Karpas-422 (cell line): ENCODE results near the gene ZBED4. TPM values are rescaled to one million over a fixed set of nuclear protein-coding genes. Genes with fewer than 3 reads are reported as not detected.

Source experiments
- DNase-seq: peaks from one replicate; pipeline ENCODE4 v3.0.0-alpha.2; 2015
- H2AFZ ChIP-seq: fragments of 200-600 bp; sonication (generic); 2 replicates; pipeline ENCODE4 v1.6.1; 2014; ENCODE audit warnings: antibody characterized with exemption, low read length, mixed read lengths
- H3K27ac ChIP-seq: fragments of 200-600 bp; sonication (generic); 2 replicates; pipeline ENCODE4 v1.5.1; 2014; ENCODE audit warnings: mild to moderate bottlenecking, low read length, moderate library complexity
- H3K27me3 ChIP-seq: fragments of 200-600 bp; sonication (generic); 2 replicates; pipeline ENCODE4 v1.6.1; 2014; ENCODE audit warnings: low read length, mixed read lengths
- H3K36me3 ChIP-seq: fragments of 200-600 bp; sonication (generic); 2 replicates; pipeline ENCODE4 v1.6.1; 2014; ENCODE audit warnings: low read length, mixed read lengths; ENCODE audit not compliant: insufficient read depth
- H3K4me1 ChIP-seq: fragments of 200-600 bp; sonication (generic); 2 replicates; pipeline ENCODE4 v1.6.1; 2014; ENCODE audit warnings: mild to moderate bottlenecking, low read length, mixed read lengths
- H3K4me2 ChIP-seq: fragments of 200-600 bp; sonication (generic); 2 replicates; pipeline ENCODE4 v1.6.1; 2014; ENCODE audit warnings: low read length, low read depth, mild to moderate bottlenecking; ENCODE audit not compliant: poor library complexity, severe bottlenecking
- H3K4me3 ChIP-seq: fragments of 200-600 bp; sonication (generic); 2 replicates; pipeline ENCODE4 v1.5.1; 2014; ENCODE audit warnings: mild to moderate bottlenecking, antibody characterized with exemption, low read length, mixed read lengths
- H3K79me2 ChIP-seq: fragments of 200-600 bp; sonication (generic); 2 replicates; pipeline ENCODE4 v1.6.1; 2014; ENCODE audit warnings: mild to moderate bottlenecking, low read length, mixed read lengths
- H3K9ac ChIP-seq: fragments of 200-600 bp; sonication (generic); 2 replicates; pipeline ENCODE4 v1.6.0; 2014; ENCODE audit warnings: low read length
- H3K9me2 ChIP-seq: fragments of 200-600 bp; sonication (generic), shearing (Covaris generic); replicated peaks from 2 replicates; pipeline ENCODE4 v1.6.0; 2014; ENCODE audit warnings: mild to moderate bottlenecking, low read length, moderate library complexity; ENCODE audit not compliant: insufficient read depth
- H3K9me3 ChIP-seq: fragments of 300-700, 200-600 bp; sonication (generic); 2 replicates; pipeline ENCODE4 v1.6.1; 2014; ENCODE audit warnings: low read length, mixed read lengths
- H4K20me1 ChIP-seq: fragments of 200-600 bp; sonication (generic); 2 replicates; pipeline ENCODE4 v1.6.1; 2014; ENCODE audit warnings: mild to moderate bottlenecking, antibody characterized with exemption, low read length, low read depth; ENCODE audit not compliant: insufficient read depth
- total RNA-seq: library from RNA; depleted of rRNA; stranded (reverse); fragments of >200 nt; shearing (Covaris generic); gene quantifications from 2 replicates; pipeline ENCODE4 v1.2.3, GENCODE V29; 2014; ENCODE audit warnings: low replicate concordance

Gene ZBED4
- total RNA-seq, 1 experiment from 2014 or later = 24.6 TPM

- H3K4me1 ChIP-seq = peaks cover 21% of the 10 kb centered on the region
- H3K27me3 ChIP-seq = no peaks in the 10 kb centered on the region
- no peaks in the 10 kb centered on the region for H3K9me2 ChIP-seq
- H3K4me2 ChIP-seq = peak overlapping the region; percentile 42
- H3K9me3 ChIP-seq = no peaks in the 10 kb centered on the region
- H2AFZ ChIP-seq = peak overlapping the region; percentile 46; the same call in 1 of the 2 replicates
- peaks cover 7% of the 10 kb centered on the region; the same call in 1 of the 2 replicates for H4K20me1 ChIP-seq
- no peaks in the 10 kb centered on the region for H3K79me2 ChIP-seq
- H3K27ac ChIP-seq = peak overlapping the region; percentile 55
- peak; percentile 77 for DNase-seq
- peak overlapping the region; percentile 10; the same call in 1 of the 2 replicates for H3K4me3 ChIP-seq
- H3K36me3 ChIP-seq = no peaks in the 10 kb centered on the region
- peak overlapping the region; percentile 46 for H3K9ac ChIP-seq
These were observed 72.0 kb downstream of the ZBED4 start for GRCh38 chr22:49925525-49926128.

GRCh38 chr22:49926916-49927315, 73.3 kb downstream of the ZBED4 start:
- no peak overlapping the region for H3K4me2 ChIP-seq
- no peaks in the 10 kb centered on the region for H3K9me2 ChIP-seq
- no peak for DNase-seq
- H3K27ac ChIP-seq = no peak overlapping the region
- peaks cover 7% of the 10 kb centered on the region; the same call in 1 of the 2 replicates for H4K20me1 ChIP-seq
- no peaks in the 10 kb centered on the region for H3K27me3 ChIP-seq
- H3K79me2 ChIP-seq = no peaks in the 10 kb centered on the region
- no peak overlapping the region for H3K4me3 ChIP-seq
- no peak overlapping the region for H3K9ac ChIP-seq
- peaks cover 26% of the 10 kb centered on the region for H3K4me1 ChIP-seq
- no peaks in the 10 kb centered on the region for H3K36me3 ChIP-seq
- H3K9me3 ChIP-seq = no peaks in the 10 kb centered on the region
- H2AFZ ChIP-seq = no peak overlapping the region

- no peaks in the 10 kb centered on the region for H3K9me2 ChIP-seq
- H3K79me2 ChIP-seq = no peaks in the 10 kb centered on the region
- no peaks in the 10 kb centered on the region for H3K9me3 ChIP-seq
- no peak overlapping the region for H3K9ac ChIP-seq
- peaks cover 7% of the 10 kb centered on the region; the same call in 1 of the 2 replicates for H4K20me1 ChIP-seq
- DNase-seq = no peak
- H3K4me1 ChIP-seq = peaks cover 26% of the 10 kb centered on the region
- H3K36me3 ChIP-seq = no peaks in the 10 kb centered on the region
- H3K27ac ChIP-seq = no peak overlapping the region
- H3K27me3 ChIP-seq = no peaks in the 10 kb centered on the region
- no peak overlapping the region for H2AFZ ChIP-seq
- H3K4me2 ChIP-seq = no peak overlapping the region
- no peak overlapping the region for H3K4me3 ChIP-seq
These were observed 74.0 kb downstream of the ZBED4 start for GRCh38 chr22:49927483-49928184.

- DNase-seq = no peak
- H3K4me2 ChIP-seq = no peak overlapping the region
- H2AFZ ChIP-seq = no peak overlapping the region
- H4K20me1 ChIP-seq = peaks cover 7% of the 10 kb centered on the region; the same call in 1 of the 2 replicates
- no peak overlapping the region for H3K27ac ChIP-seq
- H3K4me1 ChIP-seq = peaks cover 26% of the 10 kb centered on the region
- no peaks in the 10 kb centered on the region for H3K36me3 ChIP-seq
- no peaks in the 10 kb centered on the region for H3K27me3 ChIP-seq
- no peaks in the 10 kb centered on the region for H3K9me3 ChIP-seq
- no peak overlapping the region for H3K4me3 ChIP-seq
- H3K79me2 ChIP-seq = no peaks in the 10 kb centered on the region
- no peaks in the 10 kb centered on the region for H3K9me2 ChIP-seq
- no peak overlapping the region for H3K9ac ChIP-seq
These were observed 74.5 kb downstream of the ZBED4 start for GRCh38 chr22:49928185-49928495.

GRCh38 chr22:49928555-49929210, 75.0 kb downstream of the ZBED4 start:
- Histone ChIP-seq H3K9me2 (no peaks in the 10 kb centered on the region), H2AFZ (no peak overlapping the region), H3K36me3 (no peaks in the 10 kb centered on the region), H3K9ac (no peak overlapping the region), H3K9me3 (no peaks in the 10 kb centered on the region), H3K27me3 (no peaks in the 10 kb centered on the region), H3K4me3 (no peak overlapping the region), H3K27ac (no peak overlapping the region), H4K20me1 (peaks cover 7% of the 10 kb centered on the region; the same call in 1 of the 2 replicates), H3K79me2 (no peaks in the 10 kb centered on the region), H3K4me1 (peaks cover 26% of the 10 kb centered on the region), H3K4me2 (no peak overlapping the region)
- DNase-seq = no peak

- H4K20me1 ChIP-seq = peaks cover 7% of the 10 kb centered on the region; the same call in 1 of the 2 replicates
- no peaks in the 10 kb centered on the region for H3K9me2 ChIP-seq
- no peaks in the 10 kb centered on the region for H3K9me3 ChIP-seq
- peak overlapping the region; percentile 11; the same call in 1 of the 2 replicates for H3K9ac ChIP-seq
- no peaks in the 10 kb centered on the region for H3K79me2 ChIP-seq
- H3K36me3 ChIP-seq = no peaks in the 10 kb centered on the region
- H3K27ac ChIP-seq = no peak overlapping the region
- peak; percentile 90 for DNase-seq
- H3K27me3 ChIP-seq = no peaks in the 10 kb centered on the region
- H2AFZ ChIP-seq = no peak overlapping the region
- H3K4me1 ChIP-seq = peaks cover 26% of the 10 kb centered on the region
- peak overlapping the region; percentile 61 for H3K4me2 ChIP-seq
- H3K4me3 ChIP-seq = no peak overlapping the region
These were observed 75.8 kb downstream of the ZBED4 start for GRCh38 chr22:49929211-49929979.

- no peaks in the 10 kb centered on the region for H3K36me3 ChIP-seq
- H3K4me3 ChIP-seq = no peak overlapping the region
- no peaks in the 10 kb centered on the region for H3K9me2 ChIP-seq
- H3K27ac ChIP-seq = no peak overlapping the region
- no peak for DNase-seq
- H2AFZ ChIP-seq = no peak overlapping the region
- H3K27me3 ChIP-seq = no peaks in the 10 kb centered on the region
- H3K79me2 ChIP-seq = no peaks in the 10 kb centered on the region
- H4K20me1 ChIP-seq = peaks cover 7% of the 10 kb centered on the region; the same call in 1 of the 2 replicates
- peaks cover 25% of the 10 kb centered on the region for H3K4me1 ChIP-seq
- peak overlapping the region; percentile 61 for H3K4me2 ChIP-seq
- no peaks in the 10 kb centered on the region for H3K9me3 ChIP-seq
- peak overlapping the region; percentile 11; the same call in 1 of the 2 replicates for H3K9ac ChIP-seq
These were observed 76.4 kb downstream of the ZBED4 start for GRCh38 chr22:49929994-49930575.
